ENCODE data around the gene TMEM229A.
A peak's percentile ranks its signal among the peaks of the same experiment; 100 is the strongest.
"Not testable (repeated sequence)": the region's sequence is repeated elsewhere in the genome, so short reads cannot be mapped to it uniquely, and the experiment has no call there.

The TMEM229A gene

GRCh38 chr7:124032369-124033094 is at the start of gene TMEM229A:
TMEM229A (minus strand) TSS chr7:124033067; CDS start chr7:124033003, 64 bp downstream.
- peak; percentile 41 for DNase-seq (ENCODE audit: low read depth)
- TF ChIP-seq CTCF (conservative IDR thresholded peaks at IDR 0.05; ENCODE audit: low read depth, low read length), result no peak
- peak within 1 kb of the TSS; percentile 38 for H3K4me3 ChIP-seq (ENCODE audit: low read depth, low read length)

- H3K4me3 ChIP-seq (ENCODE audit: low read depth, low read length); DNase-seq (ENCODE audit: low read depth): not testable (repeated sequence)
Measured at GRCh38 chr7:124082234-124082633, 49.4 kb upstream of the TMEM229A start.

- no peak for TF ChIP-seq CTCF (conservative IDR thresholded peaks at IDR 0.05; ENCODE audit: low read depth, low read length)
- H3K4me3 ChIP-seq (ENCODE audit: low read depth, low read length), result no peak overlapping the region
- no peak for DNase-seq (ENCODE audit: low read depth)
Measured at GRCh38 chr7:124077546-124077945, 44.7 kb upstream of the TMEM229A start.

- DNase-seq (ENCODE audit: low read depth), result no peak
- TF ChIP-seq CTCF (conservative IDR thresholded peaks at IDR 0.05; ENCODE audit: low read depth, low read length), result no peak
Measured at GRCh38 chr7:124076841-124077240, 44.0 kb upstream of the TMEM229A start.

GRCh38 chr7:124074007-124074406 is 41.1 kb upstream of the TMEM229A start:
- DNase-seq (ENCODE audit: low read depth), result no peak
- H3K4me3 ChIP-seq (ENCODE audit: low read depth, low read length), result no peak overlapping the region
- TF ChIP-seq CTCF (conservative IDR thresholded peaks at IDR 0.05; ENCODE audit: low read depth, low read length), result no peak

More at GRCh38 chr7:124076841-124077240, 44.0 kb upstream of the TMEM229A start:
- H3K4me3 ChIP-seq (ENCODE audit: low read depth, low read length), result no peak overlapping the region

- TF ChIP-seq CTCF (conservative IDR thresholded peaks at IDR 0.05; ENCODE audit: low read depth, low read length), result no peak
- H3K4me3 ChIP-seq (ENCODE audit: low read depth, low read length), result no peak overlapping the region
- DNase-seq (ENCODE audit: low read depth), result no peak
Measured at GRCh38 chr7:124073310-124073645, 40.4 kb upstream of the TMEM229A start.

GRCh38 chr7:124072603-124073309 is 39.9 kb upstream of the TMEM229A start:
- peak; percentile 70 for DNase-seq (ENCODE audit: low read depth)
- H3K4me3 ChIP-seq (ENCODE audit: low read depth, low read length), result no peak overlapping the region
- TF ChIP-seq CTCF (conservative IDR thresholded peaks at IDR 0.05; ENCODE audit: low read depth, low read length), result no peak
